T-helper 9 cell (primary cell): ENCODE data around the gene CNTNAP2.

Experiments
- DNase-seq: peaks from one replicate; pipeline ENCODE4 v3.0.0-alpha.2; 2020

CNTNAP2 gene

DNA sequence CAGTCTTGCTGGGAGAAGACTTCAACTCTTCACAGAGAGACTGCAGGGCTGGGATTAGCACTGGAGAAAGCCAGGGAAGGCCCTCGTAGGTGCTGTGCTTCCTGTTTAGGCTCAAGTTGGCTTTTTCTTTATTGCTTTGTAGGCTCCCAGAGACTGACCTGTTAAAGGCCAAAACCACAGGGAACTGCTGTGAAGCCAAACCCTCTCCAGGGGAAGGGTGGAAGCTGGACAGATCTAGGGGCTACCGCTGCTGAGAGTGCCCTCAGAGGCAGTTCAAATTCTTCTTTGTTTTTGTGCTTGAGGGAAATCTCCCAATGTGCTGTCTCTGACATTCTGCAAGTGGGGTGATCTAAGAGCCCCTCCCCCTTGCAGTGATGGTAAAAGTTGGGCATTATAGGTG lies 198.4 kb downstream of the CNTNAP2 start:
- DNase-seq, result no peak

DNA sequence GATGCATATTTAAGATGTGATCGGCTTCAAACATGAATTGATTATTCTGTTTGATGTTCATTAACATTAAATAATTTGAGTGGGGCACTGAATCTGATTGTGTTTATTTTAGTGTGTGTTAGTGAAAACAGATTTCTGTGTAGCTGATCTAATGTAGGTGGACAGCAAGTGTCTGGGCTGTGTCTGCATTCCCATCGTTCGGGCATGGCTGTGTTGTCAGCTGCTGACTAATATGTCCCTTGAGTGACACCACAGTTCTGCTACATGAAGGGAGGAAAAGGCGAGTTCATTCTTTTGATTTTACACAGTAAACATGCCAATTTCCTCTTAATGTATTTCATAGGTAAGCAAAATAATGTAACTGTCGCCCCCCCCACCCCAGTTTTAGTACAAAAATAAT lies 203.0 kb downstream of the CNTNAP2 start:
- DNase-seq, result no peak

DNA sequence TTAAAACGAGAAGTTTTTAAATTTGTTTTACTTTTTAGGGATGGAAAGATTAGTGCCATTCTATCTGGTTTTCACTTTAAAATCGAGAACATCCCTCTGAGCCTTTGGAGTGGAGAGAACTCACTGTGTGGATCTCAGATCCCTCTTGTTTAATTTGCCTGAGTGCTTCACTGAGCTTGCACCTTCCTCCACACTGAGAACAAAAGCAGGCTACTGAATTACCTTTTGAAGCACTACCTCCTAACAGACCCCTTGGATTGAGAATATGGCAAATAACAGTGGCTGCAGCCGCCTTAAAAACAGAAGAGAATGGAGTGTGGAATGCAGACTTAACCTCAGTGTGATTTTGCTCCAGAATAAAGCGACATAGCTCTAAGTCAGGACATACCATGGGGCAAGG lies 204.7 kb downstream of the CNTNAP2 start:
- no peak for DNase-seq

DNA sequence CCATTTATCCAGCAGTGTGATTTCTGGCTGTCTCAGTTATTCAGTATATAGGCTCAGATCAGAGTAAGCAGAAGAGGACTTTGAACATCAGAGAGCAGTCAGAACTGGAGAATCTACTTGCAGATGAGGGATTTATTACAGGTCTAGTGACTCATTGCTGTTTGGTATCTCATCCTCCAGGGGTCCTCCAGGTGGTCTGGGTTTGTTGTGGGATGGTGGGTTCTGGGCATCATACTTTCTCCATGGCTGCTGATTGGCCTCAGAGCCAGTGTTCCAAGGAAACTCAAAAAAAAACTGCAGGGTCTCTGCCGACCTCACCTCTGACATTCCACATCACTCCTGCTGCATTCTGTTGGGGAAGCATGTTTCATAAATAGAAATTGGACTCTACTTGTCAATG lies 214.8 kb downstream of the CNTNAP2 start:
- no peak for DNase-seq

DNA sequence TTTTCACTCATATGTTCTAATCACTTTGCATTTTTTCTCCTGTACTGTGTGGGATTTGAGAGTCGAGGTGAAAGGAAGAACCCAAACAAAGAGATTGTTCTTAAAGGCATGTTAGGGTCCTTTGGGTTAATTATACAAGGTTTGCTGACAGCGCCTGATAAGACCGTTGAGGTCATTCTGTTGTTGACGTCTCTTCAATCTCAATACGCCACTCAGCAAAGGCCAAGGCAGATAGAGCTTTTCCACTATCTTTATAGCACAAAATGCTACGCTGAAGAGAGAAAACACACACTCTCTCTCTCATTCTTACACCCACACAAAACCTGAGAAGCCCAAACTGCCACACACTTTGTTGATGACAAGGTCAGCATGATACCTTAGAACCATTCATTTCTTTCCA lies 228.7 kb downstream of the CNTNAP2 start:
- no peak for DNase-seq

DNA sequence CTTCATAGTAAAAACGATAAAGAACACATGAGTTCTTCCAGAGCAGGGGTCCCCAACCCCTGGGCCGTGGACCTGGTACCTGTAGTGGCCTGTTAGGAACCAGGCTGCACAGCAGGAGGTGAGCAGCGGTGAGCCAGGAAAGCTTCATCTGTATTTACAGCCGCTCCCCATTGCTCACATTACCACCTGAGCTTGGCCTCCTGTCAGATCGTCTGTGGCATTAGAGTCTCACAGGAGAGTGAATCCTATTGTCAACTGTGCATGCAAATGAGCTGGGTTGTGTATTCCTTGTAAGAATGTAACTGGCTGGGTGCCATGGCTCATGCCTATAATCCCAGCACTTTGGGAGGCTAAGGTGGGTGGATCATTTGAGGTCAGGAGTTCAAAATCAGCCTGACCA lies 229.5 kb downstream of the CNTNAP2 start:
- DNase-seq, result no peak

DNA sequence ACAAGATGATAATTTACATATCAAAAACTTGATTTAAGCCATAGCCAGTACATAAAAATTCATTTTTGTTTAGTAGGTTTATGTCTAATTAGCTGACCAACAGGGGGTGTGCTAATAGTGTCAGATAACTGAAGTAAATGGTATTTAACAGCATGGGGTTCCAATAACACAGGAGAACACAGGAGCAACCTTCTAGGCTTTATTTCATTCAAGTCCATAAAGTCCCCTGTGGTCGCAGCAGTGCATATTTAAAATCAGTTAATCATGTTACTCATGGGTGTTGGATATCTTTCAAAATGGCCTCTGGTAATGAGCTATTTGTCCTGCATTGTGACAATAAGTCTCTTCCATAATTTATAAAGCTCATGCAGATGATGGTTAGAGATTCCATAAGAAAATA lies 238.6 kb downstream of the CNTNAP2 start:
- no peak for DNase-seq

DNA sequence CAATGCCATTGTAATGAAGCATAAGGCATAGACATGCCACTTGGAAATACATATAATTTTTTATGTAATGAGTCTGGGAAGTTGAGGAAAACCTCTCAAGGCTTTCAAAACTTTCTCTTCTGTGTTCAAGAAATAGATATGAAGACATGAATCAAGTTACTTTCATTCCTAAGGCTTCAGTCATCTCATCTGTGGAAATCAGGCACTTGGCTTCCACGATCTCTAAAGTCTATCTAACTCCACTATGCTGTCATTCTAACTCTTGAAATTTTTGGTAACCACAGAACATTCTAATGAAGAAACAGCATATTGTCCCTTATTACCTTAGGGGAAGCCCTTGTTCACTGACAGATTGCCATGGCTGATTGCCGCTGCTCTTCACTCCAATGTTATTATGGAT lies 242.6 kb downstream of the CNTNAP2 start:
- DNase-seq, result no peak

DNA sequence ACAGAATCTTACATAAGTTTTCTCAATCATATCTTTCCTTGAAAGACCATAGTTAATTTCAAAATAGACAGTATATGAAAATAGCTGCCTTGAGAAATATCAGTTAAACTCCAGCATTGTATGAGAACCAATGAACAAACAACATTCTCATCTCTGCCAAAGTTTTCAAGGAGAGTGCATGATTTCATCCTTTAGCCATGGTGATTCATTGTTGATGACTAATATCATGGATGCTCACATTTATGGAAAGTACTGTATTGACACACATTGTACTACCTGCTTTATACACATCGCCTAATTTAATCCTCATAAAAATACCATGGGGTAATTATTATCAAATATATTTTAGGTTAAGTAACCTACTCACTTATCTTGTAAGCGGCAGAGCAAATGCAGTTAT lies 250.3 kb downstream of the CNTNAP2 start:
- no peak for DNase-seq

DNA sequence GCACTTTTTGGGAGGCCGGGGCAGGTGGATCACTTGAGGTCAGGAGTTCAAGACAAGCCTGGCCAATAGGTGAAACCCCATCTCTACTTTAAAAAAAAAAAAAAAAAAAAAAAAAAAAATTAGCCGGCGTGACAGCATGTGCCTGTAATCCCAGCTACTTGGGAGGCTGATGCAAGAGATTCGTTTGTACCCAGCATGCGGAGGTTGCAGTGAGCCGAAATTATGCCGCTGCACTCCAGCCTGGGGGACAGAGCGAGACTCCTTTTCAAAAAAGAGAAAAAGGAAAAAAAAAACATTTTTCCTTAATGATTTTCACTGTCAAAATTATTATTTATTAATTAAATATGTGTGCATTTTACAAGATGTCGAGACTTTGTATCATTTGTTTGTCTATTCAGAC lies 253.6 kb downstream of the CNTNAP2 start:
- DNase-seq, result no peak

DNA sequence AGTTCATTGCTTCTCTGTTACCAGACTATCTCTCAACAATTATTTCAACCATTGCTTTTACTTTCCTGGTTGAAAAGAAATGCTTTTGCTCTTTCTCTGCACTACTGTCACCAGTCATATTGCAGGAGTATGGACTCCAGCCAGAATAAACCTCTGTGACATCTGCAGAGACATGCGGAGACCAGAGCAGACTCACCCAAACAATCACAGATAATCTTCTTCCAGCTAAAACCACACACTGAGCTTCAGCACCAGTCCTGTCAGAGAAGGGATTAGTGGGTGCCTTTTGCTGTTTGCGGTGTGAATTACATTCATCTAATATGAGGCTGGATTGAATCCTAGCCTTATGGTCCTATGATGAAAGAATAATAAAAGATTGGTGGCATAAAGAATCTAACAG lies 258.6 kb downstream of the CNTNAP2 start:
- DNase-seq, result no peak

DNA sequence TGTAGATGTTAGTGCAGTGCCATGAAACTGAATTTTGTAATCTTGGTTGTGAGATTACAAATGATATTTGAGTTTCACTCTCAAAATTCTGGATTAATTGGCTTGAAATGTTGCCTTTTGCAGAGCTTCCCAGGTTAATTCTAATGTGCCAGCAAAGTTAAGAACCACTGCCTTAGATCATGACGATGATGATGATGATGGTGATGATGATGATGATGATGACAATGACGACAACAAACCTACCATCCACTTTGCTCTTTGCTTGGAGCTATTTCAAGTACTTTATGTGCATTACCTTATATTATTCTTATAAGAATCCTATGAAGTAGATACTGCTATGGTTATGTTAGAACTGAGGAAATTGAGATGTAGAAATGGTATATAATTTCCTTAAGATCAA lies 261.6 kb downstream of the CNTNAP2 start:
- no peak for DNase-seq

DNA sequence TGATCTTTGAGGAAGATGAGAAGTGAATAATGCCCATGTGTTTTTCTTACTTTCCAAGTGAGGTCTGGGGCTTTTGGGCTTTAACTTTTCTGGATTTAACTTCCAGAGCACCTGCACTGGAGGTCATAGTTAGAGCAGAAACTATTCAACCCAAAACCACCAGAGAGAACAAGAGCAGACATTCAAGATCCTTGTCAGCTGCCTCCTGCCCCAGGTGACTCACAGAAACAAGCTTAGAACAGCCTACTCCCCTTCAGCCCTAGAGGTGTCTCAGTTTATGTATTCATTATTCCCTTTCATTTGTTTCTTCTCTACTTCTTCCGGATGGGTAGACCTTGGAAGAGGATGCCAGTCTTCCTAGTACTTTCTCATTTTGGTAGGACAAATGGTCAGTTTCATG lies 270.5 kb downstream of the CNTNAP2 start:
- DNase-seq, result no peak

DNA sequence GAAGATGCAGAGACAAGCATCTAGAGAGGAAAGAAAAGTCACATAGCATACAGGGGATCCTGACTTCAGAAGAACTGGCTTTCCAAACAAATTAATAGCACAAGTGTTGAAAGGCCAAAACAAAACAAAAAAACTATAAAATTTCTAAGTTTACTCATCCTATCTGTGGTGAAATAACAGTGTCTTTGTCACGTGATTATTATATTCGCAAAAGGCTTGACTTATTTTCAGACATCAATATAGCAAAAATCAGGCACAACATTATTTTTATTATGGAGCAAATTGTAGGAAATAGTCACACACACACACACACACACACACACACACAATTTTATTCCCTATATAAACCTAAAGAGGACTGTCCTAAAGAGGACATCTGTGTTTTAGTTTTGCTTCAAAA lies 272.3 kb downstream of the CNTNAP2 start:
- no peak for DNase-seq

DNA sequence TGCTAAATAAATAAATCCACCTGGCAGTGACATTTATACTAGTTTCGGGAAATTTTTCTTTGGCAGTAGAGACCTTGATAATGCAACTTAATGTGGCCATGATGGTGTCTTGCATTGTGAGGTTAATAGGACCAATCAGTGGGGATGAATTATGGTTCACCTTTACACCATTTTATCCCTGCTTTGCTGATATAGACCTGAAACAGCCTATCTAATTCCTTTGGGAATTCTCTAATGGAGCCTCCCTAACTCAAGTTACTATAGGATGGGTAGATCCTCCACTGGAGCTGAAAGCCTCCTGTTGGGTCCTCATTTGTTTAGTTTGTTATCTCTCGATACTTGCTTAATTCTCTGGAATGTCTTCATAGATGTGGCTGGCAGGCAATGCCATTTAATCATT lies 276.7 kb downstream of the CNTNAP2 start:
- no peak for DNase-seq

DNA sequence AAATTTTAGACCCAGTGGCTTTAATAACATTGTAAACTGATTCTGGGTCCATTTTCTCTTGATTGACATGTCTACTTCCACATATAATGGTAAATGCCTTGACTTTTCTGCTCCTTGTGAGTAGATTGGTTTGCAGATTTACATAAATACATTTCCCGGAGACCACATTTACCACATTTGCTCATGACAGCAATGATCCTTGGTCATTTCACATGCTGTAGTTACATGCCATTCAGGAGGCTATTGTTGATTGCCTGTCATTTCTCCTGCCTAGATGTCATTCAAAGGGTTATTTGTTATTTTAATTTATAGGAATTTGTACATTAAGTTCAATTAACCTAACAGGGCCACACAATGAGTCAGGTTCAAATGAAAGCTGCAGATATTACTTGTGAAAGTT lies 280.5 kb downstream of the CNTNAP2 start:
- DNase-seq, result no peak

DNA sequence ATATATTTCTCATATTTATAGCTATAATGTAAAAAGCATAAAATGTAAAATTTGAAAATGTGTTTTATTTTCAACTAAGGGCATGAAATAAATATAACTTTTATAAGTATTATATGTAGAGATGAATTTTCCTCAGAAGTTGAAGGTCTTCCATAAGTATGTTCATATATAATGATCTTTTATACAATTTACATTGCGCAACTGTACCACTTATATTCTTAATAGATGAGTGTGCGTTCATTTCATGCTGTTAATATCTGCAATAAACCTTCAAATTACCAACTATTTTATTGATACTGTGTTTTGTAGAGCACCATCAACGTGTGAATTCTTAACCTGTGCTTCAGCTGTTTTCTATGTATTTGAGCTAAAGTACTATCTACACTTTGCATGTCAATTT lies 285.3 kb downstream of the CNTNAP2 start:
- no peak for DNase-seq

DNA sequence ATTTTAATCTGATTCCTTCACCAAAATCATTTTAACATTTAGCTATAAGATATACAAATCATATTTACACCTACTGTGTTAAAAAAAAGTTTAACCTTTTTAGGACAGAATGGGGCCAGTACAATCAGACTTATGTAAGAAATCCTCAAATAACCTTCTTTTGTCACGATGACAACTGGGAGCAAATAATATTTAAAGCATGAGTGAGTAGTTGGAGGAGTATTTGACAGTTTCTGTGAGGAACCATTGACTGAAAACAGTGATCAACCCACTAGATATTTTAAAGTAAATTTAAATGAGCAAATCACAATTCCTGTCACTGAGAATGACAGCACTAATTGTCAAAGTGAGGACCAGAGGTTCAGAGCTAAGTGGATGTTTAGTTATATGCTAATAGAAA lies 289.1 kb downstream of the CNTNAP2 start:
- no peak for DNase-seq

DNA sequence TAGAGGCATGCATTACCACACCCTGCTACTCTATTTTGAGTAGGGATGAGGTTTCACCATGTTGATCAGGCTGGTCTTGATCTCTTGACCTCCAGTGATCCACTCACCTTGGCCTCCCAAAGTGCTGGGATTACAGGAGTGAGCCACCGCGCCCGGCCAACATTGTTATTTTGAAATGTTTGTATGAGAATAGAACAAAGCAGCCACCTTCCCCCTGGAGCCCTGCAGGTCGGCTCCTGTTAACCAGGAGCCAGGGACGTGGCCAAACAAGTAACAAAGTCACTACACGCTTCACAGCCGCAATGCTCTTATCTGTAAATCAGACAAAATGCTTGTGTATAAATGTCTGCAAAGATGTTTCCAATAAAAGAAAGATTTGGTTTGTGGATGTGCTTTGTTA lies 295.4 kb downstream of the CNTNAP2 start:
- no peak for DNase-seq

DNA sequence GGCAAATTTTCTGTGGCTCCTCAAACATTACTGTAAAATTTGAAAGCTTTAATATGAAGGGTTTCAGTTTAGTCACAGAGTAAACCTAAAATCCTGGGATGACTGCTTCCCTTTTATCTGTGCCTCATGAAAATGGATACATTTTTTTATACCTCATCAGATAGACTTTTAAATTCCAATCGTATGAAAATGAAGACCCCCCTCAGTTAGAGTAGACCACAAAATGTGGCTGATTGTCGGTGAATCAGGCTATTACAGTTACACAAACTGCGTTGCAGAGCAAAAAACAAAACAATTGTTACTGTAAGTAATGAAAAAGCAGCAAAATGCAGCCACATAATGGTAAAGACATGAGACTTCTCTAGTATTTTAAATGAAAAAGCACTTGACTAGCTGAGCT lies 296.2 kb downstream of the CNTNAP2 start:
- DNase-seq, result no peak

DNA sequence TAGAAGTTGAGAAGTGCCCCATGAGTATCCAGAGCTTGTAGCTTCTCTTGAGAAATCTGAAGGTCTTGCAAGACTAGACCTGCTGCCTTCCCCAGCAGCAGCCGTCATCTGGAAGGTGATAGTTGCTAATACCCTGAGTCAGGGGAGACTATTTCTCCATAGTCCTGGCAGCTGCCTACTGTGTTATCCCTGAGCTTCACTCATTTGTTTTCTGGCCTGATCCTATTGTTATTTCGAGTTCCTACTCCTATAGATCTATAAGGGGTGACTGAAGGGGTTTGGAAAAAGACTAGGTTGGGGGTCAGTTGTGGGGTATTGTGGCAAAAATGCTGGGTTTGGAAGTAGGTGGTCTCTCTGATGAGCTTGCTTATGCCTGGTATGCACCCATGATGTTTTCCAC lies 297.8 kb downstream of the CNTNAP2 start:
- DNase-seq, result no peak

DNA sequence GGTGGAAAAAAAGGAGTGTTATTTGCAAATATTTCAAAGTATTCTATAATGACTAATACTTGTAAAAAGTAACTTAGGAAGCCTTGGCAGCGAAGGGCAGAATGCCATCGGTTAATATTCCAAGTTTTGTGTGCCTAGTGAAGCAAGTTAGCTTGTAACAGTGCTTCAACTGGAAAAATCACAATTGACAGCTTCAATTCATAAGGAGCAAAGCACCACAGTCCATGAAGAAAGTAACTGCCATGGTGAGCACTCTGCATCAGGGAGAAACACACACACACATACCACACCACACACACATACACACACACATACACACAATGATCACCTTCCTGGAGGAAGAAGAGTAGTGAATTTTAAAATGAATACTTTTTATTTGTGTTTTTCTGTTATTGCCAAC lies 298.3 kb downstream of the CNTNAP2 start:
- DNase-seq, result no peak

DNA sequence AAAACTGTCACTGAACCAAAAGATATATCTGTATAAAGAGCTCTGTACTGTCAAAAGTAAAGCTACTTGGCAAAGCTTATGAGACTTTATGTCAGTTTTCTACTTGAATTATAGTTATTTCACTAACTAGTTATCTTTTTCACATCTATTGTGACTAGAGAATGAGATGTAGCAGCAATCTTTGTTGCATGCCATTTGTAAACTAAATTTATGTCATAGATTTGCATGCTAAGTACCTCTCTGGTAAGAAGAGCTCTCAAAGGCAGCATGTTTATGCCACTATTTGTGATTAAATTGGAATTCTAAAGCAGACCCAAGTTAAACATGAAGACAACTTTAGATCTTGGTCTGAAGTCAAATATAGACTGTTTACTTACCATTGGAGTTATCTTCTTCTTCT lies 300.6 kb downstream of the CNTNAP2 start:
- DNase-seq, result no peak

DNA sequence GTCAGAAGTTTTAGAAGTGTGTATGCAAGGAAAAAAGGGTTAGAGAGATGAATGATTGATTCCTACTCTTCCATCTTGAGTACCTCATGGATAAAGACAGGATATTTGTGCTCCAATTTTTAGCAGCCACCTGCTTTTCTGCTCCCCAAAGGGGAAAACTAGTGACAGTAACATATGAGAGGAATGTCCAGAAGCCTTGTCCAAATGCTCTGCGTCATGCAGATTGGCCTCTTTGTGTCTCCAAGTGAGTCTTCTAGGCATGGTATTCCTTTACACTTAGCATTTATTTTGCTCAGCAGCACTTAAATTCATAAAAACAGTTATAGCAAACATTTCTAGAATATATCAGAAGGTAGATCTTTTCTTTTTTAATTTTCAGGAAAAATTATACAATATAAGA lies 306.8 kb downstream of the CNTNAP2 start:
- no peak for DNase-seq

DNA sequence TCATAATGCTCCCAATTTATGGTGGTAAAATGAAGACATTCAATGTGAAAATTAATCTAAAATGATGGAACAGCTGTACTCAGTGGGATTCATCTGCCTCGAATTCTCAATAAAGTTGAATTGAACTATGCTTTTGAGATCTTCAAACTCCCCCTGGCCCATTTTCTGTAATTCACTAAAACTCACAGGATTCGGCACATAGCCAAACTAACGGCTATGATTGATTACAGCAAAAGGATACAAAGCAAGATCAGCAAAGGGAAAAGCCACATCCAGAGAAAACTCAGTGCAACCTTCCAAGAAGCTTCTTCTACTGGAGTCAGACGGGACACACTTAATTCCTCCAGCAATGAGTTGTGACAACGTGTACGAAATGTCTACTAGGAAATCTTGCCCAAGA lies 307.5 kb downstream of the CNTNAP2 start:
- DNase-seq, result no peak

DNA sequence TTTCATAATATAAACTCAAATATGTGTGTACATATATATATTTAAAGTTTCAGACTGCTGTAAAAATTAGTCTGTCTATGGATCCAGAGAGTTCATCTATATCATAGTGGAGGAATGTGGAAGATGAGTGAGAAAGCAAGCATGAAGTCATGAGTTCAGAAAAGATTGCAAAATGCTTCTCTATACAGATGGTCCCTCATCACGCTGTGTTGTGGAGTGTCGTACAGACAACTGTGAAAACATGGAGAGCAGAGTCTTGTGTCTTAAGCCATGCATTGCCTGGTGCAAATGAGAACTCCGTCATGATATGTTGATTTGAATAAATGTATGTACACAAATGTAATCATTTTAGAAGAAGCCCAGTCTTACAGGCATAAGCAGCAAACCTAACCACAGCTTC lies 316.9 kb downstream of the CNTNAP2 start:
- no peak for DNase-seq
